Activated naive CD4-positive, alpha-beta T cell treated with anti-CD3 and anti-CD28 coated beads, Interleukin-2, amount 50 U/mL, for 72 hours (primary cell): ENCODE results near the gene RREB1. TPM values are rescaled to one million over a fixed set of nuclear protein-coding genes. Genes with fewer than 3 reads are reported as not detected.
"Not testable (repeated sequence)": the region's sequence is repeated elsewhere in the genome, so short reads cannot be mapped to it uniquely, and the experiment has no call there.

ENCODE experiments used
- ATAC-seq, 2 donors: fragments of 150-1000 bp; cut with Tn5 transposase; 2 replicates each; pipeline ENCODE4 v1.10.0; 2021; ENCODE audit warnings: mild to moderate bottlenecking in 2 of 2, moderate library complexity in 2 of 2
- DNase-seq, 2 donors: peaks; one replicate each; pipeline ENCODE4 v3.0.0; 2021 to 2022; ENCODE audit warnings: low spot score in 2 of 2
- H3K27ac Mint-ChIP-seq, 2 donors: one replicate each; pipeline ENCODE4 v1.8.0; 2022; ENCODE audit warnings: mild to moderate bottlenecking in 2 of 2, mixed read lengths in 2 of 2
- H3K36me3 Mint-ChIP-seq, 2 donors: one replicate each; pipeline ENCODE4 v1.8.0; 2022; ENCODE audit warnings: mixed read lengths in 2 of 2
- H3K9me3 Mint-ChIP-seq, 2 donors: one replicate each; pipeline ENCODE4 v1.8.0; 2022; ENCODE audit warnings: mixed read lengths in 2 of 2
- total RNA-seq, 2 donors: library from RNA; stranded (reverse); gene quantifications; one replicate each; pipeline ENCODE4 v1.2.3, GENCODE V29; 2022

The RREB1 gene
- total RNA-seq, 2 donors from 2014 or later: 15.0 to 22.4 TPM

DNA sequence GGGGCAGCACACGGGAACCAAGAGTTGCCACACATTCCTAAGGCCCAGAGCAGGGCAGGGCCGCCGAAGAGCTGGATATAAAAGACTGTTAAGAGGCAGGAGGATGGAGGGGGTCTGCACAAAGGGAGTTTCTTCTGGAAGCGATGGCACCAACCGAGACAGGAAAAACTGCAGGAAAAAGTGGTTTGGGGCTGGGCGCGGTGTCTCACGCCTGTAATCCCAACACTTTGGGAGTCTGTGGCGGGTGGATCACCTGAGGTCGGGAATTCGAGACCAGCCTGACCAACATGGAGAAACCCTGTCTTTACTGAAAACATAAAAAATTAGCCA lies 163.4 kb downstream of the RREB1 start:
- ATAC-seq: no peak
- no peaks in the 10 kb centered on the region for H3K9me3 Mint-ChIP-seq

GRCh38 chr6:7273709-7274108 lies 165.9 kb downstream of the RREB1 start:
- ATAC-seq: no peak
- no peak for DNase-seq
- Mint-ChIP-seq H3K9me3 (no peaks in the 10 kb centered on the region), H3K36me3 (no peaks in the 10 kb centered on the region), H3K27ac (no peak overlapping the region)

More for the DNA sequence above, 163.4 kb downstream of the RREB1 start:
- no peaks in the 10 kb centered on the region for H3K36me3 Mint-ChIP-seq
- no peak for DNase-seq
- H3K27ac Mint-ChIP-seq: peak overlapping the region; percentile 12 to 30

GRCh38 chr6:7274525-7274924 lies 166.8 kb downstream of the RREB1 start:
- not testable (repeated sequence) for H3K27ac Mint-ChIP-seq, ATAC-seq

GRCh38 chr6:7276199-7276524 lies 168.4 kb downstream of the RREB1 start:
- Mint-ChIP-seq H3K9me3 (no peaks in the 10 kb centered on the region), H3K36me3 (no peaks in the 10 kb centered on the region), H3K27ac (no peak overlapping the region)
- no peak for DNase-seq
- peak in 1 of 2 donors; percentile 24 for ATAC-seq

More at GRCh38 chr6:7274525-7274924, 166.8 kb downstream of the RREB1 start:
- not testable (repeated sequence) for DNase-seq, H3K9me3 Mint-ChIP-seq, H3K36me3 Mint-ChIP-seq

DNA sequence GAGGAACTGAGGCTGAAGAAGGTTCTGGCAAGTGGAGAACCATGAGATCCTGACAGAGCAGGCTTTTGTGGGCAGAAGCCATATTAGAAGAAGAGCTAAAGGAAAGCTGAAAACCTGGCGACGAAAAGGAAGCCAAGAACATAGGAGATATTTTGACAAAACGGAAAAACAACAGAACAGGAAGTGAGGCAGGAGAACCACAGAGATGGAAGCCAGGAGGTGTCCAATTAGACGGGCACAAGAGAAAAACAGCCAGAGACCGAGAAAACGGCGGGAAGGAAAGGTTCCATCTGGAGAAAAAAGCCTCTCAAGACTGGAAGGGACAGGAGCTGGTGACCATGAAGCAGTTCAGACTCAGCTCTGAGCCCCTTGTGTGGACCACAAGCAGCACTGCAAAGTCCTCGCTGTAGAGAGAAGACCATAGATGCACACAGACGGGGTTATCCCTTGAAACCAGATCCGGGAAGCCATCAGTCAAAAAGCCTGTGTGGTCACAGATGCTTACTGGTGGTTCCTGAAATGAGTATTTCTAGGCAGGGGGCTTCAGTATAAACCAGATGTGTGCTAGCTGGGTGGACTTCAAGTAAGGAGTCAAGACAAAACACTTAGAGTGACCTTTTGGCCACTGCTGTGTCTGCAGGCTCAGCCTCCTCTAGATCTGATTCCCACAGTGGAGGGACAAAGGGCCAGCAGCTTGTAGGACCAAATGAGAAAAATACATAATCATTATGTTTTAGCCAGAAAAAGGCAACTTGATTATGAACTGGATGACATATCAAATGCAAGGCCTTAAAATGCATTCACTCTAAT lies 174.5 kb downstream of the RREB1 start:
- H3K27ac Mint-ChIP-seq: peak overlapping the region; percentile 81 to 82
- H3K9me3 Mint-ChIP-seq: no peaks in the 10 kb centered on the region
- peak; percentile 60 to 79 for ATAC-seq

GRCh38 chr6:7283676-7284075 lies 175.9 kb downstream of the RREB1 start:
- Mint-ChIP-seq H3K27ac (no peak overlapping the region), H3K36me3 (peaks cover 0 to 15% of the 10 kb centered on the region in 2 donors), H3K9me3 (no peaks in the 10 kb centered on the region)
- DNase-seq (no peak), ATAC-seq (no peak)

More for the DNA sequence above, 174.5 kb downstream of the RREB1 start:
- DNase-seq: no peak
- H3K36me3 Mint-ChIP-seq: peaks cover 0 to 15% of the 10 kb centered on the region in 2 donors

DNA sequence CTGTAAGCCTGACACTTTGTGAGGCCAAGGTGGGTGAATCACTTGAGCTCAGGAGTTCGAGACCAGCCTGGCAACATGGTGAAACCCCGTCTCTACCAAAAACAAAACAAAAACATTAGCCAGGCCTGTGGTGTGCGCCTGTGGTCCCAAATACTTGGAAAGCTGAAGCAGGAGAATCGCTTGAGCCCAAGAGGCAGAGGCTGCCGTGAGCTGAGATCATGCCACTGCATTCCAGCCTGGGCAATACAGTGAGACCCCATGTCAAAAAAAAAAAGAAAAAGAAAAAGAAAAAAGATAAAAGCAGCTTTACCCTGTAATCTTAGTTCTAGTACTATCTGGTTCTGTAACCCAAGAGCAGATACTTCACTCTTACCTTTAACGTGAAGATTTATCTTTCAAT lies 177.7 kb downstream of the RREB1 start:
- peak overlapping the region in 1 of 2 donors; percentile 27 for H3K27ac Mint-ChIP-seq
- peaks cover 0 to 21% of the 10 kb centered on the region in 2 donors for H3K36me3 Mint-ChIP-seq
- no peak for DNase-seq
- no peaks in the 10 kb centered on the region for H3K9me3 Mint-ChIP-seq
- ATAC-seq: no peak

- DNase-seq: no peak
- Mint-ChIP-seq H3K36me3 (peaks cover 0 to 16% of the 10 kb centered on the region in 2 donors), H3K27ac (no peak overlapping the region), H3K9me3 (no peaks in the 10 kb centered on the region)
- ATAC-seq: no peak
Measured at GRCh38 chr6:7290079-7290478, 182.3 kb downstream of the RREB1 start.

DNA sequence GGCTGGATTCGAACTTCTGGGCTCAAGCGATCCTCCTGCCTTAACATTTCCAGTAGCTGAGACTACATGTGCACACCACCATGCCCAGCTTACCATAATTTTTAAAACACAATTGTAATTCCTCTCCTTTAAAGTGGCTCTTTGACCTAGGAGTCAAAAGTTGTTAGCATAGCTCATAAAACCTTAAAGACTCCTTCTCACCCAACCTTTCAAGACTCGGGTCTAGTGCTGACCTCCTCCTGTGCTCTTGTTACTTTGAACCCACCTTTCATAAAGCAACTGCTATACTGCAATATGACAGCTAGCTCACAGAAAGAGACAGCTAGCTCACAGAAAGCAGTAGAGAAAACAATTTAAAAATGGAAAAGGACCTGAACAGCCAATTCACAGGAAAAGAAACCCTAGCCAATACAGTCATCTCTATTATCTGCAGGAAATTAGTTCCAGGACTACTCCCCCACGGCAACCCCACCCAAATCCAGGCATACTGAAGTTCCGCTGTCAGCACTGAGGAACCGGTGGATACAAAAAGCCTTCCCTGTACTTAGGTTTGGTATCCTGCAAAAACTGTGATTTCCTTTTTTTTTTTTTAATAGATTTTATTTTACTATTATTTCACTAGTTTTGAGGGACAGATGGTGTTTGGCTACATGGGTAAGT lies 185.0 kb downstream of the RREB1 start:
- H3K9me3 Mint-ChIP-seq: no peaks in the 10 kb centered on the region
- ATAC-seq: no peak
- H3K27ac Mint-ChIP-seq: no peak overlapping the region
- no peak for DNase-seq
- peaks cover 0 to 11% of the 10 kb centered on the region in 2 donors for H3K36me3 Mint-ChIP-seq

DNA sequence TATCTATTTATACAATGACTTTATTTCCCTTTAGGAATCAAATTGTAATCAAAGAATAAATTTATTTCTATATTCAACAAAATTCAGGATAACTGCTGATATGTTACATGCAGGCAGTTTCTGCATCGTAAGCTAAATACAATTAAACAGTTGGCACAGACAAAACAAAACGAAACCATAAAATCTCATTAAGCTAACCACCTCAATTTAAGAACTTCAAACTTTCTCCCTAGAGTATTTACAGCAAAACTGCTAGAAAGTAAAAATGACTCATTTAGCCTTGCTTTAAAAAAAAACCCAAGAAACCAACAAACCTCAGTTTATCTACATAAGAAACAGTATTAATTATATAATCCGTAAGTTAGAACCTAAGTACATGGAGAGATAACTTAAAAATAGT lies 188.2 kb downstream of the RREB1 start:
- no peak for ATAC-seq
- peaks cover 8 to 15% of the 10 kb centered on the region in 2 donors for H3K36me3 Mint-ChIP-seq
- no peaks in the 10 kb centered on the region for H3K9me3 Mint-ChIP-seq
- no peak for DNase-seq
- H3K27ac Mint-ChIP-seq: peak overlapping the region in 1 of 2 donors; percentile 87

- ATAC-seq (no peak), DNase-seq (no peak)
- no peaks in the 10 kb centered on the region for H3K9me3 Mint-ChIP-seq
- H3K27ac Mint-ChIP-seq: peak overlapping the region in 1 of 2 donors; percentile 87
- peaks cover 15 to 21% of the 10 kb centered on the region in 2 donors for H3K36me3 Mint-ChIP-seq
Measured at GRCh38 chr6:7296602-7297001, 188.8 kb downstream of the RREB1 start.

GRCh38 chr6:7298113-7298512 lies 190.4 kb downstream of the RREB1 start:
- DNase-seq (no peak), ATAC-seq (no peak)
- Mint-ChIP-seq H3K36me3 (peaks cover 21 to 26% of the 10 kb centered on the region in 2 donors), H3K9me3 (no peaks in the 10 kb centered on the region), H3K27ac (no peak overlapping the region)

- DNase-seq: no peak
- Mint-ChIP-seq H3K36me3 (peaks cover 21 to 27% of the 10 kb centered on the region in 2 donors), H3K9me3 (no peaks in the 10 kb centered on the region), H3K27ac (no peak overlapping the region)
- no peak for ATAC-seq
Measured at GRCh38 chr6:7300926-7301325, 193.2 kb downstream of the RREB1 start.

Other genes with a start within 250 kb of the RREB1 start
- gene SSR1, start 205.2 kb downstream of the RREB1 start, total RNA-seq: 100 to 1,000 TPM; 103 to 122 TPM